HG03108 (cell line): ENCODE measurements around the gene NSDHL.

Source experiments
- ATAC-seq: cut with Tn5 transposase; IDR thresholded peaks from one replicate; pipeline ENCODE4 v1.9.1; 2021; ENCODE audit warnings: moderate library complexity; ENCODE audit not compliant: unreplicated experiment

Gene NSDHL

GRCh38 chrX:152910018-152910417 lies 79.2 kb downstream of the NSDHL start:
- ATAC-seq, result peak; percentile 77

- no peak for ATAC-seq
These were observed 81.2 kb downstream of the NSDHL start for GRCh38 chrX:152912106-152912505.

GRCh38 chrX:152912641-152913040 lies 81.8 kb downstream of the NSDHL start:
- no peak for ATAC-seq

GRCh38 chrX:152913346-152913745 lies 82.5 kb downstream of the NSDHL start:
- ATAC-seq, result no peak

- no peak for ATAC-seq
These were observed 83.0 kb downstream of the NSDHL start for GRCh38 chrX:152913910-152914309.

- ATAC-seq, result peak; percentile 79
These were observed 84.8 kb downstream of the NSDHL start for GRCh38 chrX:152915541-152916241.

- ATAC-seq, result no peak
These were observed 87.1 kb downstream of the NSDHL start for GRCh38 chrX:152917656-152918579.

- ATAC-seq, result no peak
These were observed 87.8 kb downstream of the NSDHL start for GRCh38 chrX:152918707-152919106.
